ENCODE measurements around the gene EPS8L1.
"Not testable (repeated sequence)": the region's sequence is repeated elsewhere in the genome, so short reads cannot be mapped to it uniquely, and the experiment has no call there.

EPS8L1 gene

DNA sequence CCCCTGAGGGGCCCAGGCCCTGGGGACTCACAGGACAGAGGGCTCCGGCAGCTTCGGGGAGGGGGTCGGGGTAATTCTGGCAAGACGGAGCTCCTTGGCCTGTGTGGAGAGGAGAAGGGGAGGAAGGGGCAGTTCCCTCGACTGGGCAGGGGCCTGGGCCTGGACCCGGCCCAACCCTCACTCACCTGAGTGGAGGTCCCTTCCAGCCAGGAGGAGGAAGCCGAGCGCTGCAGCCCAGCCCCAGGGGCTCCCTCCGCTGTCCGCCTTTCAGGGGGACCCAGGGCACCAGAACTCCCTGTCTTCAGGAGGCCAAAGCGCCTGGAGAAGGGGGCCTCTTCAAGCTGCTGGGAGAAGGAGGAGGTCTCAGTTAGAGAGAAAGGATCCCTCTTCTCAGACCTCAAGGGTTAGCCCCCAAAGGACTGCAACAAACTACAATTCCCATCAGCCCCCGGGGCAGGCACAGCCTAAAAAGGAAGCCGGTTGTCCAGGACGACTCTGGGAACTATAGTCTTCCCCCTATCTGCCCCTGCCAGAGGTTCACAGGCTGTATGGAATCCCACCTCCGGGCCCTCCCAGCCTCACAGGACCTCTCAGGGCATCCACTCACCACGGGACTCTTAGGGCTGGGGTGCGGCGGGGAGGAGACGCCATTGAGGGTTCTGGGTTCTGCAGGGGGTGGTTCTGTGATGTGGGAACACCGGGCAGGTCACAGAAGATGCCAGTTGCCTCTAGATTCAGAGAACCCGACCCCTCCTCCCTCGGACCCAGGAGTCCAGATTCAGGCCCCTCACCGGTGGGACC, 19.8 kb downstream of the EPS8L1 start:
- DNase-seq: no peak

DNA sequence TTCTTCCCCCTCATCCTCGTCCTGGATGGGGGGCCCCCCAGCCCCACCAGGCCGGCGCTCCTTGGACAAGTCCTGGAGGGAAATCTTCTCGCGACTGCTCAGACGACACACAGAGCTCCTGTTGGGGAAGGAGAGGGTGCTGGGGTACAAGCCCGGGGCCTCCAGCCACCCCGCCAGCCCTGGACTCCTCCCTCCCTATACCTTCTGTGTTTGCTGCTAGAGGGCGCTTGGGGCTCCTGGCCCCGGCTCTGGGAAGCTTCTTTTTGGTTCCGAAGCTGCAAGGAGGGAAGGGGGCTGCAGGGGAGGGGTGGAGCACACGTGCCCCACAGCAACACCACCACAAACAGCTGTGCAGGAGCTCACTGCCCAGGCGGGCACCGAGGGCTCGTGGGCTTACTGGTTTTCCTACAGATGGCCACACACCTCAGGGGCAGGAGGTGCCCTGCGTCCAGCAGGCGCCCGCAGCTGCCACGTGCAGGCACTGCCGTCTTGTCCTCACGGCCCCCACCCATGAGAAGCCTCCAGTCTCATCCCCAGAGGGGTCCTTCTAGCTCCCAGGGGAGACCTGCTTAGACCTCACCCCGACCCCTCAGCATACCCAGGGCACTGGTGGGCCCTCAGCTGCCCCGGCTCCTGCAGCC, 20.5 kb downstream of the EPS8L1 start:
- DNase-seq: no peak

DNA sequence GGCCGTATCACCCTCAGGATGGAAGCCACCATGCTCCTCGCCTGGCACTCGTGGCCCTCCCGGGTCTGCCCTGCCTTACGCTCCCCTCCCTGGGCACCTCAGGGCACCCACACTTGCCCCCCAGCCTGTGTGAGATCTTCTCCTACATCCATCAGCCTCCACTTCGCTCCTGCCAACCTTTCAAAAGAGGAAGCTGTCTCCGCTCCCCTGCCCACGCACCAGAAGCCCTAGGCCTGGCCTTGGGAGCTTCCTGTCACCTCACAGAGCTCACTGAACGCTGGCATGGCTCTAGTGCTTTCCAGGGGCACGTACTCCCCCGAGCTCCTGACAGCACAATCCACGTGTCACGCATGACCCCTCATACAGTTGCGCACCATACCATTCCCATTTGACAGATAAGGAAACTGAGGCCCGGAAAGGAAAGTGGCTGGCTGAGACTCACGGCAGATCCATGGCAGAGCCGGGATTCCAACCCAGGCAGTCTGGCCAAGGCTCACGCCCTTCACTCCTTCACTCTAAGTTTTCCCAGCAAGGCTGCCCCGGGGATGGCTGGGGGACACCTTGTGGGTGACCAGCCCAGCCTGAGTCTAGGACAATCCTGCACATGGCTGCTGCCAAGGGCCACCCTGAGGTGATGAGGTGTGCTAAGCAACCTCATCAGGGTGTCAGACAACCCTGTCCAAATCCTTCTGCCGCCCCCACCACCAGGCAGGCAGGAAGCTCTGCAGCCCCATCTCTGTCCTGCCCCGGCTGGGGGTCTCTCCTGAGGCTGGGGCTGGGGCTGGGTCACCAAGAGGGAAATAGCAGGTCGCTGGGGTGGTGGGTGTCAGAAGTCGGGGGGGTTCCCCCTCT, 22.4 kb downstream of the EPS8L1 start:
- peak; percentile 88 to 94 for DNase-seq

DNA sequence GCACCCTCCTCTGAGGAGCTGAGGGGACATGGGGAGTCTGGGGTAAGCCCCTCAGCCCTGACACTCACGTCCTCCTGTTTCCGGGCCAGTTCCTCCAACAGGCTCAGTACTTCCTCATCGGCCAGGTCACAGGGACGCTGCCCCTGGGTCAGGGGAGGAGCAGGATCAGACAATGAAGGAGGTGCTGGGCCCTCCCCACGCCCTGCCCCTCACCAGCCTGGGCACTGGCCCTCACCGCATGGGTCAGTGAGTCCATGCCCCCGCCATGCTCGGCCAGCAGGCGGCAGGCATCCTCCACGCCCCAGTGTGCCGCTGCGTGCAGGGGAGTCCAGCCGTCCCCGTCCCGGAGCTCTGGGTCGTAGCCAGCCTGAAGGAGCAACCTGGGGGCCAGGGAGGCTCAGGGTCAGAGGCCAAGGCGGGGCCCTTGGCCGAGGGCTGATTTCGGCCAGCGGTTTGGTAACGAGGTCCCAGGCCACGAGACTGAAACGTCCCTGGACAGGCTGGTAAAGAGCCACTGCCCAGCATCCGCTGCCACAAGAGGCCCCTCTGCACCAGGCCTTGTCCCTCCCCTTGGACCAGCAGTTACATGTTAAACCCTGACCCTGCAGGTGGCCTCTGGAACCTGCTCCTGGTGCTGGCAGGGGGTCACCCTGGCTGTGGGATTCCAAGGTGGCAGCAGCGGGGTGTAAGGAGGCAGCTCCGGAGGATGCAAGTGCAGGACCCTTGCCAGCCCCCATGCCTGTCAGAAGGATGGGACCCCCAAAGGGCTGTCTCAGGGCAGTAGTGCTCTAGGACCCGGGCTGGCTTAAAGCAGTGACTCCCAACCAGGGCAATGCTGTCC, 23.3 kb downstream of the EPS8L1 start:
- DNase-seq: peak; percentile 61 to 74

DNA sequence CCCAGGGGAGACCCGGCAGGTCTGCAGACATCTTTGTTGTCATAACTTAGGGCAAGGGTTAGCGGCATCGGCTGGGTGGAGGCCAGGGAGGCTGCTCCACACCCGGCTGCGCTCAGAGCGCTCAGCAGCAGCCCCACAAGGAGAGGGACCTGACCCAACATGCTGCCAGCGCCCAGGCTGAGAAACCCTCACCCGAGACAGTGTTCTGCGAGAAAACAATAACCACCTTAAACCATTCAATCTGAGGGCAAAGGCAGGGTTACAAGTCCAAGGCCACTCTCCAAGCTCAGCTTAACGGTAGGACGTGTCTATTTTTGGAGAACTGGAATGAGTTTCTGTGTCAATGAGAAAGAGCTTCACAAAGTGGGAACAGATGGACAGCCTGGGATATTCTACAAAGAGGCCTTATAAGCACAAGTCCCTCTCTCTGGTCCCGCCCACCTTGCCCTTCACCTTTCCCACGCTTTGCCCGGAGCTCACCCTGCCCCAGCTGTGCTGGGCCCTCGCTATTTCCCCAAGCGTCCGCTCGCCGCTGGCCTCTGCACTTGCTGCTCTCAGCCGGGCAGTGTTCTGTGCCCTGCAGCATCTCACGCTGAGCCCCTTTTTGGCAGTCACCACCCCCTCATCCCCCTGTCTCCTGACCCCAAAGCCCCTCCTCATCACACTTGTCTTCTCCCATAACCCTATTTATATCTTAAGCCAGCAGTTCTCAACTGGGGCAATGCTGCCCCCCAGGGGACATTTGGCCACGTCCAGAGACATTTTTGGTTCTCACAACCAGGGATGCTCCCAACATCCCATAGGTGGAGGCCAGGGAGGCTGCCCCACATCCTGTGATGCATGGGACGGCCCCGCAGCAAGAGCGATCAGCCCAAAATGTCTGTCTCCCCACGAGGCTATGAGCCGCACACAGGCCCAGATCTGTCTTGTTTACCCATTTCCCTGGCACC, 24.2 kb downstream of the EPS8L1 start:
- DNase-seq: peak; percentile 16 to 46

DNA sequence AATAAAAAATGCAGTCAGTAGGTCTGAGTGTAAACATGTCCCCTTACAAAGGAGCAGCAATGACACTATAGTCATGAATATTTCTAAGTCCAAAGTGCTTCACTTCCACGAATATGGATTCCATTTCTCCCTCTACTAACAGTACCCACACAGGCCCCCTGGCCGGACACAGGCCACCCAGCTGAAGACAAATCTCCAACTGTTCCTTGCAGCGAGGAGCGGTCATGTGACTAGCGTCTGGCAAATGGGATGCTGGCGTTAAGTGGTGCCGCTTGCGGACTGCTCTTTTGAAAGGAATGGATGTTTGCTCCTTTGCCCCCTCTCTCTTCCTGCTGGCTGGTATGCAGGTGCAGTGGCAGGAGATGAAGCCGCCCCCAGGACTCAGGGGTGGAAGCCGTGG, 25.6 kb downstream of the EPS8L1 start:
- no peak for DNase-seq

DNA sequence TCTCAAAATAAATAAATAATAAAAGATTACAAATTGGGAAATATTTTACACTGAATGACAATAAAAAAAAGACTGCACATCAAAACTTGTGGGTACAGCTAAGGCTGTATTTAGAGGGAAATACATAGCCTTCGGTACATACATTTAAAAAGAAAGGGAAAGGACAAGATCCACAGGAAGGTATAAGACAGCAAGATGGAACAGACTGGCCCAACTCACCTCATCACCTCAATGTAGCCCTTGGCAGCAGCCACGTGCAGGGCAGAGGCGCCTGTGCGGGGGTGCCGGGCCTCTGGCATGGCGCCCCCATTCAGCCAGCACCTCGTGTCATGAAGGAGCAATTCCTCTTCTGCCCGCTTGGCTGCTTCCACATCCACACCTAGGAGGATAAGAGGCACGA, 27.5 kb downstream of the EPS8L1 start:
- no peak for DNase-seq

DNA sequence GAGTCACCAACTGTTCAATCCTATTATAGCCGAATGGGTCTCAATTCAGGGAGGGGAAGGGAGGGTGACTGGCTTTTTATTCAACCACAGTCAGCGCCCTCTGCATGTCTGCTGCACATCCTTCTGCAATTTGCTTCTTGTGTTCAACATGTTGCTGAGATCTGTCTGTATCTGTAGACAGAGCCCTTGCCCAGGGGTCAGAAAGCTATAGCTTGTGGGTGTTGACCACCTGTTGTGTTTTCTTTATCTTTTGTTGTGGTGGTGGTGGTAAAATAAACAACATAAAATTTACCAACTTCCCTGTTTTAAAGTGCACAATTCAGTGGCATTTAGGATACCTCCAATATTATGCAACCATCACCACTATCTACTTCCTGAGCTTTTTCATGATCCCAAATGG, 29.6 kb downstream of the EPS8L1 start:
- no peak for DNase-seq

DNA sequence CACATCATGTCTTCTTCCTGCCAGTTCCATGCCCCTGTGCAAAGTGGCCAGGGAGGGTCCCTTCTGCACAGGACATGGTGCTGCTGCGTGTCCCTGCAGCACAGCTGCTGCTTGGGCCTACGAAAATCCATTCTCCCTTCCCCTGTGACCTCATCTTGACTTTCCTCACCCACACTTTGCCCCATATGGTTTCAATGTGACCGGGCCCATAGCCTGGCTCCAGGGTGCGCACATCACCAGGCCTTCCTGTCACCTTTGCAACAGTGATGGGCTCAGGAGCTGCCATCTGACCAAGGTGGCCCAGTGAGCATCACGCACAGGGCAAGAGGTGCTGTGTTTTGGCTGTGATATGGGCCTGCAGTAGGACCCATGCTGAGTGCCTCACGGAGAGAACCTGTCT, 30.9 kb downstream of the EPS8L1 start:
- DNase-seq: no peak

DNA sequence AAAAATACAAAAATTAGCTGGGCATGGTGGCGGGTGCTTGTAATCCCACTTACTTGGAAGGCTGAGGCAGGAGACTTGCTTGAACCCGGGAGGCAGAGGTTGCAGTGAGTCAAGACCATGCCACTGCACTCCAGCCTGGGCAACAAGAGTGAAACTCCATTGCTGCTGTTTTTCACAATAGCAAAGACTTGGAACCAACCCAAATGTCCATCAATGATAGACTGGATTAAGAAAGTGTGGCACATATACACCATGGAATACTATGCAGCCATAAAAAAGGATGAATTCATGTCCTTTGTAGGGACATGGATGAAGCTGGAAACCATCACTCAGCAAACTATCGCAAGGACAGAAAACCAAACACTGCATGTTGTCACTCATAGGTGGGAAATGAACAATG, 31.6 kb downstream of the EPS8L1 start:
- not testable (repeated sequence) for DNase-seq

DNA sequence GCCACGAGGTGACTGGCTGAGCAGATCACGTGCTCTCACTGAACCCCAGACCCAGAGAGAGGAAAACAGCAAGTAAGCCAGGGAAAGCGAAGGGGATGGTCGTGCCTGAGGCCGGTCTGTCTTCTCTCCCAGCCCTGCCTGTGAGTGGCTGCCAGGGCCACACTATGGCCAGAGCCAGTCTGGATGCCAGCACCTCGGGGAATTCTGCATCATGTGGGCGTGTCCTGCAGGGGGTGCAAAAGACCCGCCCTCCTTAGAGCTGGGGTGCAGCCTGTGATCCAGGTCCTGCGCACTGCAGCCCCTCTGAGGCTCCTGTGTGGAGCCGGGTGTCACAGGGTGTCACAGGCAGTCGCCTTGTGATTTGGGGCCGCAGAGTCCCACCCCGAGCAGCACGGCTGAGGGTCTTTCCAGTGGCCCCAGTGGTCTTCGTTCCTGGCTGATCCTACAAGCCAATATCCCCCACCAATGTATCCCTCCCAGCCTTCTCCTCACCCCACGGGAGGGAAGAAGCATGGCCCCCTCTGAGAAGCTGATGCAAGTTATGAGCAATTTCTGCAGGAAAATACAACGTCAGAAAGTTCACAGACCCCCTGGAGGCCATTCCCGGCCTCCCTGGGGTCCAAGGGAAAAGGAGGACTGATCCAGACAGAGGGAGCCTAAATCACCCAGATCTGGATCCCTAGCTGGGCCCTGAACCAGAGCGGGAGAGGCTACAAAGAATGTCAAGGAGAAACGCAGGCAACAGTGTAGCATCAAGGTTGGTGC, 34.0 kb downstream of the EPS8L1 start:
- DNase-seq: no peak

DNA sequence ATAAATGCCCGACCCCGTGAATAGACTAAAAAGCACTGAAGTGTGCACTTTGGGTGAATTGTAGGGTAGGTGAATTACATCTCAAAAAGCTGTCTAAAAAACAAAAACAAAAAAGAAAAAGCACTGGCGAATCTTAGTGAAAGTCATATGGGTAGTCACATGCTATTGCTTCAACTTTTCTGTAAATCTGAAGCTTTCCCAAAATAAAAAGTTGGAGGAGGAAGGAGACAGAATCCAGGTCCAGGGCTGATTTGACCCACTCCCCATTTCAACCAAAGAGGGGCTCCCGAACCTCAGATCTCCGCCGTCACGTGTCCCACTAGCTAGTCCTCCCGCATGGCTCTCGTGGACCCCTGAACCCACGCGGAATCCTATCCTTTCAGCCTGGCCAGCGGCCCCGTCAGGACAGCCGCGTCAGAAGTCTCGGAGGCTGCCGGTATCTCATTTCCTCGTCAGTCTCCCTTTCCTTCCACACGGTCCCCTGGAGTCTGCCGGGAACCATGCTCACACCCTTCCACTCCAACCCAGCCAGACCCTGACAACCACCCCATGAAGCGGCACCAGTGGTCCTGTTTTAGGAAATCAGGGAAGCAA, 35.7 kb downstream of the EPS8L1 start:
- no peak for DNase-seq

DNA sequence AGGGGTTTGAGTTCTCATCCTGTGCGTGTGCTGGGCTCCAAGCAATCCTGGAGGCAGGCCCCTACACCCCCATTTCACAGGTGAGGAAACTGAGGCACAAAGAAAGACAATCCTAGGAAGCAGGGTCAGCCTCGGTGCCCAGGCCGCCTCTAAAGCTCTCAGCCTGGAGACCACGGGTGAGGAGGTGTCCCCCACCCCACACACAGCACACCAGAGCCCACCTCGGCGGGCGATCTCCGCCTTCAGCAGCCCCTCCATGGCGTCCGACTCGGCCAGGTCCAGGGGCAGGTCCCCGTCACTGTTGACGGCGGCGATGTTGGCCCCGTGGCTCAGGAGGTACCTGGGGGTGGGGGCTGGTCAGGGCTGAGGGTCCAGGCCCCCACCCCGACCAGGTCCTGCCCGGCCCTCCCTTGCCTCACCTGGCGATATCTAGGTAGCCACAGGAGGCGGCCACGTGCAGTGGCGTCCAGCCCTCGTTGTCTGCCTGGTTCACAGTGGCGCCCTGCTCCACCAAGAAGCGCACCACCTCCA, 36.6 kb downstream of the EPS8L1 start:
- no peak for DNase-seq

DNA sequence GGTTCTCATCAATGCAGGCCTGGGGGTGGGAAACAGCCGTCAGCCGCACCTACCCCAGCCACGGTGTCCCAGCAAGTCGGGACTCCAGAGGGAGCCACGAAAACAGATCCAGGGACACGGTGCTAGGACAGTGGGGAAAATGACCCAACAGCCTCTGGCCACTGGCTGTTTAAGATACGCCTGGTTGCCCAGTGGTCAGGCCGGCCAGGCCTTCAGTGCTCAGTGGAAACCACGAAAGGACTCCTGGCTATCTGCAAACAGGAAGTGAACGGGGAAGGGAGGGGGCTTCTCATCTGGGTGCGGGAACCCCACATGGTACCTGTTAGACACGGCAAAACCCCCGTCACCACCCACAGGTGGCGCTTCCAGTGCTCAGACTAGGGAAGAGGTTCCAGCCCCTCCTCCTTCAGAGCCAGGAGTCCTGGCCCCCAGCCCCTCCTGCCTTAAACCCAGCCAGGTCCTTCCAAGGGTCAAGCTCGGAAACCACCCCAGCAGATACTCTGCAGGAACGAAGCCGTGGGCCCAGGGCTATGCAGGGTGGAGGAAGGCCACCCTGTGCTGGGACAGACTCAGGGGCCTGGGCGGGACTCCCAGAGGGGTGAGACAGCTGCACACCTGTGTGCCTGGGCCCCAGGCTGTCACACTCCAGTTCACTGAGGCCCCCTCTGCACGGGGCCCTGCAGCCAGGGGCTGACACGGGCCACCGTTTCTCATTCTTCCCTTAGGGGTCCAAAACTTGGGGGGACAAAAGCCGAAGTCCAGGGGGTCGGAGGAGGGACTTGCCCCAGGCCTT, 37.3 kb downstream of the EPS8L1 start:
- no peak for DNase-seq

DNA sequence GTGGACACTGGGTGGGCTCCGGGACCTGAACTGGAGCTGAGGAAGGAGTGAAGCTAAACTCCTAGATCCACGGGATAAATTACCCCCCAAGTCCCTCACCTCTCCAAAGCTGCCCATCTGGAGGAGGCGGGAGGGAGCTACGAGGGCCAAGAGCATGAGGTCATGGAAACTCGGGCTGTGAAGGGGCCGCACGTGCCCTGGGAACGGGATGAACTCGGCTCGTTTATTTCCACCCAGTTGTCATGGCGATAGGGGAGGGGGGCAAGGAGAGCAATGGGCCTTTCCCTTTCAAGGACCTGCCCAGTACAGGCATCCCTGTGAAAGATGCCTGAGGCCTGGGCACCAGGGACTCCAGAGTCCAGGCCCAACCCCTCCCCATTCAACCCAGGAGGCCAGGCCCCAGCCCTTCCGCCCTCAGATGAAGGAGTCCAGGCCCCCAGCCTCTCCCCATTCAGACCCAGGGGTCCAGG, 37.9 kb downstream of the EPS8L1 start:
- DNase-seq: no peak

DNA sequence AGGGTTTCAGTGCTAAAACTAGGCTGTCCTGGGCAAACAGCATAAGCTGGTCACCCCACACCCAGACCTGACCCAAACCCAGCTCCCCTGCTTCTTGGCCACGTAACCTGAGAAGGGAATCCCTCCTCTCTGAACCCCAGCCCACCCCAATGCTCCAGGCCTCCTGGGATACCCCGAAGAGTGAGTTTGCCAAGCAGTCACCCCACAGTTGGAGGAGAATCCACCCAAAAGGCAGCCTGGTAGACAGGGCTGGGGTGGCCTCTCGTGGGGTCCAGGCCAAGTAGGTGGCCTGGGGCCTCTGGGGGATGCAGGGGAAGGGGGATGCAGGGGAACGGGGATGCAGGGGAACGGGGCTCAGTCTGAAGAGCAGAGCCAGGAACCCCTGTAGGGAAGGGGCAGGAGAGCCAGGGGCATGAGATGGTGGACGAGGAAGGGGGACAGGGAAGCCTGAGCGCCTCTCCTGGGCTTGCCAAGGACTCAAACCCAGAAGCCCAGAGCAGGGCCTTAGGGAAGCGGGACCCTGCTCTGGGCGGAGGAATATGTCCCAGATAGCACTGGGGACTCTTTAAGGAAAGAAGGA, 39.0 kb downstream of the EPS8L1 start:
- DNase-seq: no peak

DNA sequence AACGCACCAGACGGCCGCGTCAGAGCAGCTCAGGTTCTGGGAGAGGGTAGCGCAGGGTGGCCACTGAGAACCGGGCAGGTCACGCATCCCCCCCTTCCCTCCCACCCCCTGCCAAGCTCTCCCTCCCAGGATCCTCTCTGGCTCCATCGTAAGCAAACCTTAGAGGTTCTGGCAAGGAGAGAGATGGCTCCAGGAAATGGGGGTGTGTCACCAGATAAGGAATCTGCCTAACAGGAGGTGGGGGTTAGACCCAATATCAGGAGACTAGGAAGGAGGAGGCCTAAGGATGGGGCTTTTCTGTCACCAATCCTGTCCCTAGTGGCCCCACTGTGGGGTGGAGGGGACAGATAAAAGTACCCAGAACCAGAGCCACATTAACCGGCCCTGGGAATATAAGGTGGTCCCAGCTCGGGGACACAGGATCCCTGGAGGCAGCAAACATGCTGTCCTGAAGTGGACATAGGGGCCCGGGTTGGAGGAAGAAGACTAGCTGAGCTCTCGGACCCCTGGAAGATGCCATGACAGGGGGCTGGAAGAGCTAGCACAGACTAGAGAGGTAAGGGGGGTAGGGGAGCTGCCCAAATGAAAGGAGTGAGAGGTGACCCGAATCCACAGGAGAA, 39.9 kb downstream of the EPS8L1 start:
- no peak for DNase-seq
